Measurements from ENCODE around the gene AGFG1. TPM values are rescaled to one million over a fixed set of nuclear protein-coding genes. Genes with fewer than 3 reads are reported as not detected.
A peak's percentile ranks its signal among the peaks of the same experiment; 100 is the strongest.

The AGFG1 gene
- total RNA-seq, 1 experiment from 2014 or later: 81.3 TPM

DNA sequence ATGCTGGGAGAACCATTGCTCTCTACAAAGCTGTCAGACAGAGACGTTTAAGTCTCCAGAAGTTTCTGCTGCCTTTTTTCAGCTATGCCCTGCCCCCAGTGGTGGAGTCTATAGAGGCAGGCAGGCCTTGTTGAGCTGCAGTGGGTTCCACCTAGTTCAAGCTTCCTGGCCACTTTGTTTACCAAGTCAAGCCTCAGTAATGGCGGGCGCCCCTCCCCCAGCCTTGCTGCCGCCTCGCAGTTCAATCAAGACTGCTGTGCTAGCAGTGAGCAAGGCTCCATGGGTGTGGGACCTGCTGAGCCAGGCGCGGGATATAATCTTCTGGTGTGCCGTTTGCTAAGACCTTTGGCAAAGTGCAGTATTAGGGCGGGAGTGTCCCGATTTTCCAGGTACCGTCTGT lies 74.0 kb downstream of the AGFG1 start:
- H3K9me3 Mint-ChIP-seq: peaks cover 29% of the 10 kb centered on the region
- ATAC-seq (no peak), DNase-seq (ENCODE audit: low spot score) (peak; percentile 28)
- H3K36me3 Mint-ChIP-seq: peaks cover 78% of the 10 kb centered on the region
- H3K27ac Mint-ChIP-seq: no peak overlapping the region
- H3K4me3 Mint-ChIP-seq: no peak overlapping the region
- ChIA-PET POLR2A (no interaction called here), CTCF (interaction anchor here (0.9 to 1.1 kb wide), 3 partner anchors 8 to 220 kb away, joined by 3 to 4 read pairs (median 4); no protein-coding TSS in a partner anchor)
- no peaks in the 10 kb centered on the region for H3K4me1 Mint-ChIP-seq
- no peaks in the 10 kb centered on the region for H3K27me3 Mint-ChIP-seq (ENCODE audit: low read depth)
- no peak for TF ChIP-seq TCF7 (CRISPR knock-in tag; IDR thresholded peaks at IDR 0.05; ENCODE audit: low read depth)
- 0 out of 2 replicates have a peak, but pooled peaks have one; percentile 48 for TF ChIP-seq ZNF416 (CRISPR knock-in tag; IDR thresholded peaks at IDR 0.05)

- no peaks in the 10 kb centered on the region for H3K27me3 Mint-ChIP-seq (ENCODE audit: low read depth)
- H3K4me1 Mint-ChIP-seq: no peaks in the 10 kb centered on the region
- TF ChIP-seq KAT7 (CRISPR knock-in tag; IDR thresholded peaks at IDR 0.05; ENCODE audit: borderline replicate concordance) (no peak), ZNF512 (CRISPR knock-in tag; IDR thresholded peaks at IDR 0.05; ENCODE audit: borderline replicate concordance) (no peak), OVOL2 (CRISPR knock-in tag; IDR thresholded peaks at IDR 0.05; ENCODE audit: borderline replicate concordance) (no peak), ZNF423 (CRISPR knock-in tag; IDR thresholded peaks at IDR 0.05) (no peak), JAZF1 (CRISPR knock-in tag; IDR thresholded peaks at IDR 0.05) (no peak)
- TF ChIP-seq, protein P1, sequence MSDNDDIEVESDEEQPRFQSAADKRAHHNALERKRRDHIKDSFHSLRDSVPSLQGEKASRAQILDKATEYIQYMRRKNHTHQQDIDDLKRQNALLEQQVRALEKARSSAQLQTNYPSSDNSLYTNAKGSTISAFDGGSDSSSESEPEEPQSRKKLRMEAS (CRISPR knock-in tag; IDR thresholded peaks at IDR 0.05): no peak
- TF ChIP-seq, protein P2, sequence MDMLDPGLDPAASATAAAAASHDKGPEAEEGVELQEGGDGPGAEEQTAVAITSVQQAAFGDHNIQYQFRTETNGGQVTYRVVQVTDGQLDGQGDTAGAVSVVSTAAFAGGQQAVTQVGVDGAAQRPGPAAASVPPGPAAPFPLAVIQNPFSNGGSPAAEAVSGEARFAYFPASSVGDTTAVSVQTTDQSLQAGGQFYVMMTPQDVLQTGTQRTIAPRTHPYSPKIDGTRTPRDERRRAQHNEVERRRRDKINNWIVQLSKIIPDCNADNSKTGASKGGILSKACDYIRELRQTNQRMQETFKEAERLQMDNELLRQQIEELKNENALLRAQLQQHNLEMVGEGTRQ (CRISPR knock-in tag; IDR thresholded peaks at IDR 0.05): no peak
- no peak for ATAC-seq
- DNase-seq (ENCODE audit: low spot score): no peak
- H3K27ac Mint-ChIP-seq: no peak overlapping the region; the same call in 1 of the 2 replicates
- H3K4me3 Mint-ChIP-seq: no peak overlapping the region
- peaks cover 3% of the 10 kb centered on the region; the same call in 1 of the 2 replicates for H3K9me3 Mint-ChIP-seq
- ChIA-PET POLR2A (interaction anchor here (0.6 kb wide), 1 partner anchor 8 kb away, joined by 3 read pairs; no protein-coding TSS in a partner anchor), CTCF (interaction anchor here (1.1 kb wide), 1 partner anchor 214 kb away, joined by 3 read pairs; no protein-coding TSS in a partner anchor)
- H3K36me3 Mint-ChIP-seq: peaks cover 39% of the 10 kb centered on the region
Observed at GRCh38 chr2:227551836-227552235, 79.9 kb downstream of the AGFG1 start.

DNA sequence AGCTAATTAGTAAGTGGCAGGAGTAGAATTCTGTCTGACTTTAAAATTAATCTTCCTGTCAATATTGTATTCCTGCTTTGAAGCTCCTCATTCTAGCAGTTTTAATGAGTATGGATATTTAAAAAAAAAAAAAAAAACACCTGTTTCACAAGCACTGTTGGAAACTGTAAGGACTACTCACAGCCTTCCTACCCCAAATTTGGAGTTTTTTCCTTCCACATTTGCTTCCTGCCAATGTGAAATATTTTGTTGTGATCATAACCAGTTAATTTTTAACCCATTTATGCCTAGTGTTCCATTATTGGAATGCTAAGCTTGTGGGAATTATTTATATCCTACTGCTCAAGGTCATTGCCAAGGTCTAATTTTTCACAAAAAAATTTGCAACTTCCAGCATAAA lies 90.6 kb downstream of the AGFG1 start:
- CTCF ChIA-PET: no interaction called here
- DNase-seq (ENCODE audit: low spot score): no peak
- POLR2A ChIA-PET: no interaction called here
- Mint-ChIP-seq H3K4me1 (peaks cover 12% of the 10 kb centered on the region), H3K27me3 (ENCODE audit: low read depth) (no peaks in the 10 kb centered on the region), H3K9me3 (no peaks in the 10 kb centered on the region), H3K36me3 (no peaks in the 10 kb centered on the region), H3K27ac (no peak overlapping the region), H3K4me3 (no peak overlapping the region)
- TF ChIP-seq, protein P3, sequence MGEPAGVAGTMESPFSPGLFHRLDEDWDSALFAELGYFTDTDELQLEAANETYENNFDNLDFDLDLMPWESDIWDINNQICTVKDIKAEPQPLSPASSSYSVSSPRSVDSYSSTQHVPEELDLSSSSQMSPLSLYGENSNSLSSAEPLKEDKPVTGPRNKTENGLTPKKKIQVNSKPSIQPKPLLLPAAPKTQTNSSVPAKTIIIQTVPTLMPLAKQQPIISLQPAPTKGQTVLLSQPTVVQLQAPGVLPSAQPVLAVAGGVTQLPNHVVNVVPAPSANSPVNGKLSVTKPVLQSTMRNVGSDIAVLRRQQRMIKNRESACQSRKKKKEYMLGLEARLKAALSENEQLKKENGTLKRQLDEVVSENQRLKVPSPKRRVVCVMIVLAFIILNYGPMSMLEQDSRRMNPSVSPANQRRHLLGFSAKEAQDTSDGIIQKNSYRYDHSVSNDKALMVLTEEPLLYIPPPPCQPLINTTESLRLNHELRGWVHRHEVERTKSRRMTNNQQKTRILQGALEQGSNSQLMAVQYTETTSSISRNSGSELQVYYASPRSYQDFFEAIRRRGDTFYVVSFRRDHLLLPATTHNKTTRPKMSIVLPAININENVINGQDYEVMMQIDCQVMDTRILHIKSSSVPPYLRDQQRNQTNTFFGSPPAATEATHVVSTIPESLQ (CRISPR knock-in tag; IDR thresholded peaks at IDR 0.05): no peak
- TF ChIP-seq FOXJ3 (CRISPR knock-in tag; IDR thresholded peaks at IDR 0.05; ENCODE audit: borderline replicate concordance): no peak
- no peak for TF ChIP-seq ATF1 (CRISPR knock-in tag; IDR thresholded peaks at IDR 0.05)
- no peak for TF ChIP-seq ZNF423 (CRISPR knock-in tag; IDR thresholded peaks at IDR 0.05)
- TF ChIP-seq, protein P4, sequence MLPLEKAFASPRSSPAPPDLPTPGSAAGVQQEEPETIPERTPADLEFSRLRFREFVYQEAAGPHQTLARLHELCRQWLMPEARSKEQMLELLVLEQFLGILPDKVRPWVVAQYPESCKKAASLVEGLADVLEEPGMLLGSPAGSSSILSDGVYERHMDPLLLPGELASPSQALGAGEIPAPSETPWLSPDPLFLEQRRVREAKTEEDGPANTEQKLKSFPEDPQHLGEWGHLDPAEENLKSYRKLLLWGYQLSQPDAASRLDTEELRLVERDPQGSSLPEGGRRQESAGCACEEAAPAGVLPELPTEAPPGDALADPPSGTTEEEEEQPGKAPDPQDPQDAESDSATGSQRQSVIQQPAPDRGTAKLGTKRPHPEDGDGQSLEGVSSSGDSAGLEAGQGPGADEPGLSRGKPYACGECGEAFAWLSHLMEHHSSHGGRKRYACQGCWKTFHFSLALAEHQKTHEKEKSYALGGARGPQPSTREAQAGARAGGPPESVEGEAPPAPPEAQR (CRISPR knock-in tag; IDR thresholded peaks at IDR 0.05): no peak
- no peak for TF ChIP-seq TEAD1 (CRISPR knock-in tag; IDR thresholded peaks at IDR 0.05)
- TF ChIP-seq GABPB1 (CRISPR knock-in tag; IDR thresholded peaks at IDR 0.05): no peak
- TF ChIP-seq, protein P5, sequence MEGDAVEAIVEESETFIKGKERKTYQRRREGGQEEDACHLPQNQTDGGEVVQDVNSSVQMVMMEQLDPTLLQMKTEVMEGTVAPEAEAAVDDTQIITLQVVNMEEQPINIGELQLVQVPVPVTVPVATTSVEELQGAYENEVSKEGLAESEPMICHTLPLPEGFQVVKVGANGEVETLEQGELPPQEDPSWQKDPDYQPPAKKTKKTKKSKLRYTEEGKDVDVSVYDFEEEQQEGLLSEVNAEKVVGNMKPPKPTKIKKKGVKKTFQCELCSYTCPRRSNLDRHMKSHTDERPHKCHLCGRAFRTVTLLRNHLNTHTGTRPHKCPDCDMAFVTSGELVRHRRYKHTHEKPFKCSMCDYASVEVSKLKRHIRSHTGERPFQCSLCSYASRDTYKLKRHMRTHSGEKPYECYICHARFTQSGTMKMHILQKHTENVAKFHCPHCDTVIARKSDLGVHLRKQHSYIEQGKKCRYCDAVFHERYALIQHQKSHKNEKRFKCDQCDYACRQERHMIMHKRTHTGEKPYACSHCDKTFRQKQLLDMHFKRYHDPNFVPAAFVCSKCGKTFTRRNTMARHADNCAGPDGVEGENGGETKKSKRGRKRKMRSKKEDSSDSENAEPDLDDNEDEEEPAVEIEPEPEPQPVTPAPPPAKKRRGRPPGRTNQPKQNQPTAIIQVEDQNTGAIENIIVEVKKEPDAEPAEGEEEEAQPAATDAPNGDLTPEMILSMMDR (IDR thresholded peaks at IDR 0.05): no peak
- no peak for TF ChIP-seq RELA (CRISPR knock-in tag; IDR thresholded peaks at IDR 0.05; ENCODE audit: borderline replicate concordance)
- TF ChIP-seq NFATC4 (CRISPR knock-in tag; IDR thresholded peaks at IDR 0.05): no peak
- TF ChIP-seq ZNF317 (CRISPR knock-in tag; IDR thresholded peaks at IDR 0.05; ENCODE audit: borderline replicate concordance, low read depth): no peak
- no peak for TF ChIP-seq SOX15 (CRISPR knock-in tag; IDR thresholded peaks at IDR 0.05)
- ATAC-seq: no peak
